HepG2 (cell line): ENCODE results near the gene EMILIN1. TPM values are rescaled to one million over a fixed set of nuclear protein-coding genes. Genes with fewer than 3 reads are reported as not detected.

Source experiments
- HNF4G ChIP-seq, 2 experiments: sonication (generic) in 1 of 2; formaldehyde crosslinking in 1 of 2; IDR thresholded peaks; 2 replicates each; pipeline versions ENCODE4 v1.4.0 to v1.6.1; 2011 to 2020; ENCODE audit warnings: borderline replicate concordance in 2 of 2, low read depth in 2 of 2, mild to moderate bottlenecking in 2 of 2, low read length in 1 of 2, missing genetic modification reagents in 1 of 2, moderate library complexity in 1 of 2
- NR2F2 ChIP-seq: IDR thresholded peaks from 2 replicates; pipeline ENCODE4 v1.6.1; 2012; ENCODE audit warnings: low read depth, inconsistent platforms, borderline replicate concordance
- ZNF235 ChIP-seq: sonication (generic); formaldehyde crosslinking; IDR thresholded peaks from 2 replicates; pipeline ENCODE4 v1.8.1; 2023; ENCODE audit warnings: mild to moderate bottlenecking, missing genetic modification reagents, borderline replicate concordance
- ZSCAN22 ChIP-seq: sonication (generic); formaldehyde crosslinking; IDR thresholded peaks from 2 replicates; pipeline ENCODE4 v1.4.0; 2020; ENCODE audit warnings: mild to moderate bottlenecking, missing genetic modification reagents
- polyA plus RNA-seq, 8 experiments: library from polyadenylated mRNA; depleted of rRNA in 3 of 8; stranded (reverse) in 7 of 8; unstranded in 1 of 8; fragments of >200 nt; fragmentation: Illumina TruSeq in 4 of 8; extraction: Trizol in 4 of 8; gene quantifications; 2 replicates each; pipeline versions ENCODE4 v1.2.1 to v1.2.3, GENCODE V29; 2011 to 2016; ENCODE audit warnings: low read depth in 4 of 8, missing spikeins in 1 of 8, mixed read lengths in 1 of 8; ENCODE audit not compliant: insufficient read depth in 1 of 8
- total RNA-seq, 5 experiments: library from RNA; depleted of rRNA; stranded (reverse); fragments of >200 nt; fragmentation: Illumina TruSeq; extraction: Trizol; gene quantifications; 2 replicates each; pipeline ENCODE4 v1.2.3, GENCODE V29; 2016; ENCODE audit warnings: low read depth in 1 of 5
- TF ChIP-seq, protein P1 (sequence below): IDR thresholded peaks from 2 replicates; pipeline ENCODE4 v1.6.1; 2016; ENCODE audit warnings: low read depth
- TF ChIP-seq, protein P2 (sequence below): sonication (generic); formaldehyde crosslinking; IDR thresholded peaks from 2 replicates; pipeline ENCODE4 v1.4.0; 2020; ENCODE audit warnings: mild to moderate bottlenecking, low read depth, missing genetic modification reagents
- TF ChIP-seq, protein P3 (sequence below), 2 experiments: IDR thresholded peaks; 2 replicates each; pipeline ENCODE4 v1.6.1; 2011 to 2012; ENCODE audit warnings: low read length in 2 of 2, borderline replicate concordance in 1 of 2, low read depth in 1 of 2, mild to moderate bottlenecking in 1 of 2, moderate library complexity in 1 of 2
- TF ChIP-seq, protein P4 (sequence below): sonication (generic); formaldehyde crosslinking; IDR thresholded peaks from 2 replicates; pipeline ENCODE4 v1.5.0; 2020; ENCODE audit warnings: missing genetic modification reagents
- TF ChIP-seq, protein P5 (sequence below): sonication (generic); formaldehyde crosslinking; IDR thresholded peaks from 2 replicates; pipeline ENCODE4 v1.8.1; 2023; ENCODE audit warnings: mild to moderate bottlenecking, moderate library complexity, missing genetic modification reagents

EMILIN1 gene
- total and polyA plus RNA-seq, 2 of the 13 experiments (the other 11 are each of a cell fraction or from before 2014, with no cell fraction given) = 8.1 to 9.7 TPM

DNA sequence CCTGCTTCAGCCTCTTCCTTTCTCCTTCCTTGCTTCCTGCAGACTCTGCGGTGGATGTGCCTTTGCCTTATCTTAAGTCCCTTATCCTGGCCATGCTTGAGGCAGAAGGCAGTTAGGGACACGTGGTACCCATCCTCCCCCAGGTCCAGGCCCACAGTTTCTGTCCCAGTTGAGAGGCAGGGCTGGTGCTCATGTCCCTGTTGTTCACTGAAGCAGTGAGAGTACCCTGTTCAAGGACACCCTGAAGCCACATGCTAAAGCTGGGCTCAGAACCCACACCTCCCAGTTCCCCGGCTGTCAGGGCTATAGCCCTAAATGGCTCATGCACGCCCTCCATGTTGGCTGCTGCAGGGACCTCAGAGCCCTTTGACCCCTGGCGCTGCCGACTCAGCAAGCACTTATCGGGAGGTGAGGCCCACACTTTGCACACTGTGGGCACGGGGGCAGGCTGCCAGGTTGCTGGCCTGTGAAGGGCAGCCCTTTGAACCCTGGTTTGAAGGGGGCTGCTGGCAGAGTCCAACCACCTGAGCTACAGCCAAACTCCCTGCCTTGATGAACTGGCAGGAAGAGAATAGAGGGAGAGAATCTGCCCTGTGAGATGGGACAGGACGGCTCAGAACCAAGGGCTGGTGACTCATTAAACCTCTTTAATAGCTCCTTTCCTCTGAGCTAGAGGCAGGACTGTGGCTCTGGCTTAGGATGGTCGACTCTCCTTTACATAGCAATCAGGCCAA lies 14.4 kb downstream of the EMILIN1 start (continued):
- TF ChIP-seq, protein P1, sequence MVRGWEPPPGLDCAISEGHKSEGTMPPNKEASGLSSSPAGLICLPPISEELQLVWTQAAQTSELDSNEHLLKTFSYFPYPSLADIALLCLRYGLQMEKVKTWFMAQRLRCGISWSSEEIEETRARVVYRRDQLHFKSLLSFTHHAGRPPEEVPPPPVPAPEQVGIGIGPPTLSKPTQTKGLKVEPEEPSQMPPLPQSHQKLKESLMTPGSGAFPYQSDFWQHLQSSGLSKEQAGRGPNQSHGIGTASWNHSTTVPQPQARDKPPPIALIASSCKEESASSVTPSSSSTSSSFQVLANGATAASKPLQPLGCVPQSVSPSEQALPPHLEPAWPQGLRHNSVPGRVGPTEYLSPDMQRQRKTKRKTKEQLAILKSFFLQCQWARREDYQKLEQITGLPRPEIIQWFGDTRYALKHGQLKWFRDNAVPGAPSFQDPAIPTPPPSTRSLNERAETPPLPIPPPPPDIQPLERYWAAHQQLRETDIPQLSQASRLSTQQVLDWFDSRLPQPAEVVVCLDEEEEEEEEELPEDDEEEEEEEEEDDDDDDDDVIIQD (CRISPR knock-in tag) = peak; percentile 69; the same call in 1 of the 2 replicates
- TF ChIP-seq, protein P2, sequence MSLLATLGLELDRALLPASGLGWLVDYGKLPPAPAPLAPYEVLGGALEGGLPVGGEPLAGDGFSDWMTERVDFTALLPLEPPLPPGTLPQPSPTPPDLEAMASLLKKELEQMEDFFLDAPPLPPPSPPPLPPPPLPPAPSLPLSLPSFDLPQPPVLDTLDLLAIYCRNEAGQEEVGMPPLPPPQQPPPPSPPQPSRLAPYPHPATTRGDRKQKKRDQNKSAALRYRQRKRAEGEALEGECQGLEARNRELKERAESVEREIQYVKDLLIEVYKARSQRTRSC = no peak
- peak; percentile 98 for TF ChIP-seq HNF4G (IDR thresholded peaks at IDR 0.05; ENCODE audit: borderline replicate concordance, low read depth, low read length)
- peak; percentile 98 for TF ChIP-seq HNF4G (CRISPR knock-in tag; IDR thresholded peaks at IDR 0.05; ENCODE audit: borderline replicate concordance, low read depth)
- TF ChIP-seq, protein P3, sequence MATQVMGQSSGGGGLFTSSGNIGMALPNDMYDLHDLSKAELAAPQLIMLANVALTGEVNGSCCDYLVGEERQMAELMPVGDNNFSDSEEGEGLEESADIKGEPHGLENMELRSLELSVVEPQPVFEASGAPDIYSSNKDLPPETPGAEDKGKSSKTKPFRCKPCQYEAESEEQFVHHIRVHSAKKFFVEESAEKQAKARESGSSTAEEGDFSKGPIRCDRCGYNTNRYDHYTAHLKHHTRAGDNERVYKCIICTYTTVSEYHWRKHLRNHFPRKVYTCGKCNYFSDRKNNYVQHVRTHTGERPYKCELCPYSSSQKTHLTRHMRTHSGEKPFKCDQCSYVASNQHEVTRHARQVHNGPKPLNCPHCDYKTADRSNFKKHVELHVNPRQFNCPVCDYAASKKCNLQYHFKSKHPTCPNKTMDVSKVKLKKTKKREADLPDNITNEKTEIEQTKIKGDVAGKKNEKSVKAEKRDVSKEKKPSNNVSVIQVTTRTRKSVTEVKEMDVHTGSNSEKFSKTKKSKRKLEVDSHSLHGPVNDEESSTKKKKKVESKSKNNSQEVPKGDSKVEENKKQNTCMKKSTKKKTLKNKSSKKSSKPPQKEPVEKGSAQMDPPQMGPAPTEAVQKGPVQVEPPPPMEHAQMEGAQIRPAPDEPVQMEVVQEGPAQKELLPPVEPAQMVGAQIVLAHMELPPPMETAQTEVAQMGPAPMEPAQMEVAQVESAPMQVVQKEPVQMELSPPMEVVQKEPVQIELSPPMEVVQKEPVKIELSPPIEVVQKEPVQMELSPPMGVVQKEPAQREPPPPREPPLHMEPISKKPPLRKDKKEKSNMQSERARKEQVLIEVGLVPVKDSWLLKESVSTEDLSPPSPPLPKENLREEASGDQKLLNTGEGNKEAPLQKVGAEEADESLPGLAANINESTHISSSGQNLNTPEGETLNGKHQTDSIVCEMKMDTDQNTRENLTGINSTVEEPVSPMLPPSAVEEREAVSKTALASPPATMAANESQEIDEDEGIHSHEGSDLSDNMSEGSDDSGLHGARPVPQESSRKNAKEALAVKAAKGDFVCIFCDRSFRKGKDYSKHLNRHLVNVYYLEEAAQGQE (IDR thresholded peaks at IDR 0.05; ENCODE audit: borderline replicate concordance in 1 of 2, low read depth in 1 of 2, low read length in 2 of 2) = peak in 1 of 2 experiments; percentile 63; a peak in 1 of 4 replicates
- TF ChIP-seq, protein P4, sequence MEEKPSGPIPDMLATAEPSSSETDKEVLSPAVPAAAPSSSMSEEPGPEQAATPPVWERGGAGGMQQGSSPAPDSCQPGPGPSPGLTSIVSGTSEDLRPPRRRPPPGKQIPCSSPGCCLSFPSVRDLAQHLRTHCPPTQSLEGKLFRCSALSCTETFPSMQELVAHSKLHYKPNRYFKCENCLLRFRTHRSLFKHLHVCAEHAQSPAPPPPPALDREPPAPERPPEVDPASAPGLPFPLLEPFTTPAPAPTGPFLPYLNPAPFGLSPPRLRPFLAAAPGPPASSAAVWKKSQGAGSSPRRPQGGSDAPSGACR (CRISPR knock-in tag) = no peak; the same call in 1 of the 2 replicates
- TF ChIP-seq, protein P5, sequence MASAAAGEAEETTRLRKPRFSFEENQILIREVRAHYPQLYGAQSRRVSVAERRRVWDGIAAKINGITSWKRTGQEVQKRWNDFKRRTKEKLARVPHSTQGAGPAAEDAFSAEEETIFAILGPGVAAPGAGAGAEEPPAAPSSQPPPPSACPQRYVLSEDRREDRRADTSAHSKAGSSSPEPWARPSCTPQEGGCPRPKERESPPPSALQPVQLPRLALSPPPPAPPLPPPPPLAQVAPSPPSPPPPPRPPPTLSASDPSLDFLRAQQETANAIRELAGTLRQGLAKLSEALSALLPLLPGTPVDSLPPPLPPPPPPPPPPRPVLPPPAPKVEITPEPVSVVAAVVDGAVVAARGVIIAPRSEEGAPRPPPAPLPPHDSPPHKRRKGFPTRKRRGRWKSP (CRISPR knock-in tag) = peak; percentile 83
- TF ChIP-seq ZNF235 (CRISPR knock-in tag) = 0 out of 2 replicates have a peak, but pooled peaks have one; percentile 41
- no peak for TF ChIP-seq ZSCAN22 (CRISPR knock-in tag)
- TF ChIP-seq NR2F2 = peak; percentile 85; the same call in 1 of the 2 replicates
